ENCODE results near the gene MAK.
"Not testable (repeated sequence)": the region's sequence is repeated elsewhere in the genome, so short reads cannot be mapped to it uniquely, and the experiment has no call there.

MAK gene

DNA sequence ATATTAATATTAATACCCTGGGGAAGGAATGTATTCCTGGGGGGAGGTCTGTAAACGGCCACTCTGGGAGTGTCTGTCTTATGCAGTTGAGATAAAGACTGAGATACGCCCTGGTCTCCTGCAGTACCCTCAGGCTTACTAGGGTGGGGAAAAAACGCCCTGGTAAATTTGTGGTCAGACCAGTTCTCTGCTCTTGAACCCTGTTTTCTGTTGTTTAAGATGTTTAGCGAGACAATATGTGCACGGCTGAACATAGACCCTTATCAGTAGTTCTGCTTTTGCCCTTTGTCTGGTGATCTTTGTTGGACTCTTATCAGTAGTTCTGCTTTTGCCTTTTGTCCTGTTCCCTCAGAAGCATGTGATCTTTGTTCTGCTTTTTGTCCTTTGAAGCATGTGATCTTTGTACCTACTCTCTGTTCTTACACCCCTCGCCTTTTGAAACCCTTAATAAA lies 15.5 kb upstream of the MAK start:
- not testable (repeated sequence) for DNase-seq

- no peak for DNase-seq
Measured at GRCh38 chr6:10852361-10852960, 14.1 kb upstream of the MAK start.

GRCh38 chr6:10850728-10851127 lies 12.4 kb upstream of the MAK start:
- DNase-seq, result no peak

GRCh38 chr6:10849901-10850300 lies 11.6 kb upstream of the MAK start:
- no peak for DNase-seq

DNA sequence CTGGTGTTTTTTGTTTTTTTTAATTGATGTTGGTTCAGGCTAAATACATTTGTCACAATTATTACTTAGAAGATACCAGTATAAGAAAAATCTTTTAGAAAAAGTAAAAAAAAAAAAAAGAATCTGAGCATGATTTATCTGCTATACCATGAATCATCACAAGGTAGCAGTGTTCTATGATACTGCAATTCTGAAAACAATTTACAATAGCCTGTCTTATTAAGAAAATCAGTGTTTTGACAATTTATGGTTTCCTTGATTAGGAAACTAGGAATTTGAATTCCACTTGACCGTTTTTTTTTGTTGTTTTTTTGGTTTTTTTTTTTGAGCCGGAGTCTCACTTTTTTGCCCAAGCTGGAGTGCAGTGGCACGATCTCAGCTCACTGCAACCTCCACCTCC lies 9.3 kb upstream of the MAK start:
- no peak for DNase-seq

- no peak for DNase-seq
Measured at GRCh38 chr6:10843554-10843953, 5.2 kb upstream of the MAK start.

GRCh38 chr6:10838794-10839333 lies 525 bp upstream of the MAK start:
- no peak for DNase-seq

GRCh38 chr6:10837622-10837994 lies 731 bp downstream of the MAK start:
- DNase-seq, result no peak

GRCh38 chr6:10837009-10837621 lies 1.2 kb downstream of the MAK start:
- DNase-seq, result no peak

DNA sequence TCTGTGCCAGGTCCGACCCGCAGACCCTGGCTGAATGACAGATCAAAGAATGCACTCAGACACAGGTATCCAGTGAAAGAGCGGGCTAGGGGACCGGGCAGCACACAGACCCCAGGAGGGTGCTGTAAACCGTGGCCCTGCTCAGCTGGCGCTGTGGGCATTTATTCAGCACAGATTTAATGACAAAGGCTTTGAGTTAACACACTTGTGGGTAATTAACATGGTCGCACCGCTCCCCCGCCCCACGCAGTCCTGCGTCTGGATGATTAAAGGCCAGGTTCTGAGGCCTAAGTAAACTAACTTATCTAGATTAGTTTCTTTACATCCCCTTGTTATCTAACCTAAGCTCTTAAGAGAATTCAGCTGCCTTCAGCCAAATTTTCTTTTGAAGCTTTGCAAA lies 3.5 kb downstream of the MAK start:
- DNase-seq, result no peak

DNA sequence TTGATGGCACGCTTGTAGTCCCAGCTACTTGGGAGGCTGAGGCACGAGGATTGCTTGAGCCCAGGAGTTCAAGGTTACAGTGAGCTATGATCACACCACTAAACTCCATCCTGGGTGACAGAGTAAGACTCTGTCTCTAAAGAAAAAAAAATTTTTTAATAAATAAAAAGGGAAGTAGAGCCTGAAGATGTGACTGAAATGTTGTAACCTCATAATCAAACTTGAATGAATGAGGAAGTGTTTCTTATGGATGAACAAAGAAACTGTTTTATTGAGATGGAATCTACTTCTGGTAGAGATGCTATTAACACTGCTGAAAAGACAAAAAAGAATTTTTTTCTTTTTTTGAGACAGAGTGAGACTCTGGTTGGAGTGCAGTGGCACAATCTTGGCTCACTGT lies 6.7 kb downstream of the MAK start:
- DNase-seq, result no peak

DNA sequence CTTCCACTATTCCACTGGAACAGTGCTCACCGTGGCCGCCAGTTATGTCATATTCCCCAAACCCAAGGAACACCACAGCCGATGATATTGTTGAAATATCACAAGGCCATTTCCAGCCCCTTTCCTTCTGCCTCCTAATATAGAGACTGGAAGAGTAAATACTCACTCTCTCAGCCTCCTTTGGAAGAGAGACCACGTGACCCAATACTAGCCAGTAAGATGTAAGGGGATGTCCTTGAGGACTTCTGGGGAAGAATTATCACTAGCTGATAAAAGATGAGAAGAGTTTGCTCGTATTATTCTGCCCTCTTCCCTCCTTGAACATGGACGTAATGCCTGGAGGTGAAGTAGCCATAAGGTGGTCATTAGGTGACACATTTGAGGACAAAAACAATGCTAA lies 13.5 kb downstream of the MAK start:
- DNase-seq, result no peak

DNA sequence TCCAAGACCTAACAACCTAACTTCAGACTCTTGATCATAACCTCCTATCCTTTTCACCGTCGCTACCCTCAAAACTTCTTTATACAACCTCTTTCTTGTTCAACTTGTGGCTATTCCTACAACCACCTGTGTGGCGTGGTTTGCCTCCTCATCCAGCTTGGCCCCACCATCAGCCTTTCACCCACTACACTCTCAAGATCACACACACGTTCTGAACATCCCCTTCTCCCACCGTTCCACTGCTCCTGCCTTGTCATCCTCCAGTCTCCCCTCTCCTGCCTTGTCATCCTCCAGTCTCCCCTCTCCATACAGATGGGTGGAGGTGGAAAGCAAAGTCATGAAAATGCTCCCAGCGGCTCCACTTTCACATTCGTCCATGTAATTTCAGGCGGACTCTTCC lies 14.0 kb downstream of the MAK start:
- no peak for DNase-seq

- DNase-seq, result not testable (repeated sequence)
Measured at GRCh38 chr6:10814176-10814575, 24.2 kb downstream of the MAK start.

DNA sequence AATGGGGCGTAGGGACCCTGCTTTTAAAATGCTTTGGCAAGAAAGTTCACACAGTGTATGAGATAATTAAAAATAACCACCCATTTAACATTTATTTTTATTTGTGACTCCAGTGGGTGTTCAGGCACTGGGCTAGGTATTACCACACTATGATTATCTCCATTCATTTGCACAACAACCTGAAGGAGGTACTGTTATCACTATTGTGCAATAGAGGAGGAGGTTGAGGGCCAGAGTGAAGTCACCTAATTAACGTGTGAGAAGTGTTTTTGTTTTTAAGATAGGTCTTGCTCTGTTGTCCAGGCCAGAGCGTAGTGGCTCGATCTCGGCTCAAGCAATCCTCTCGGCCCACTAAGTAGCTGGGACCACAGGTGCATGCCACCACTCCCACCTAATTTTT lies 29.2 kb downstream of the MAK start:
- no peak for DNase-seq

DNA sequence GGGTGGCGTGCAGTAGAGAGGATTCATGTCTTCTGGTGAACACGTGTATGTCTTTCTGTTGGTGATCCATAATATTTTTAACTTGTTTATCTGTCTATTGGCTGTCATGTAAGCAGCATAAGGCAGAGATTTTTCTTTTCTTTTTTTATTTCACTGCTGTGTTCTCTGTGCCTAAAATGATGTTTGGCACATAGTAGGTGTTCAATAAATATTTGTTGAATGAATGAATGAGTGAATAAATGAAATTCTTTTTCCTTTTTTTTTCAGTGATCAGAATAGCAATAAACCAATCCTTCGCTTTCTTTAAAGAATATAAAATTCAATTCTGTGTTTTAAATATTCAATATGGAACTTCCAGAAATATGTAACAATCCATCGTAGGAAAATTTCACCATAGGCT lies 30.0 kb downstream of the MAK start:
- no peak for DNase-seq

GRCh38 chr6:10801224-10801848 lies 37.0 kb downstream of the MAK start:
- peak; percentile 51 to 54 for DNase-seq

- DNase-seq, result no peak
Measured at GRCh38 chr6:10800810-10801209, 37.5 kb downstream of the MAK start.

GRCh38 chr6:10794239-10794638 lies 44.1 kb downstream of the MAK start:
- DNase-seq, result no peak

DNA sequence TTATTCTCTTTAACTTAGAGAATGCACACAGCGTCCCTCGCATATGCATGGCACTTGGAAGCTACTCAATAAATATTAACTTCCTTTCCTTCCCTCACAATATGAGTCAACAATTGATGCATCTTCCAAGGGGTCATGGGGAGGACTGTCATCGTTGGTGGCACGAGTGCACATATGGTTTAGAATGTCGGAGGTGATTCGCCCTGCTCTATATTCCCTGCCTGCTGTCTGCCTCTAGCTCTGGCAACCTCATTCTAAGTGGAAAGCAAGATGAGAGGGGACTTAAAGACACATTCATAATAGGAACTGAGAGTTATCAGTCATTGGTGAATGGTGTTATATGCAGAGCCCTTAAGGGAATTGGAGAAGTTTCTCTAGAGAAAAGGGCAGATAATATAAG lies 44.6 kb downstream of the MAK start:
- no peak for DNase-seq

- no peak for DNase-seq
Measured at GRCh38 chr6:10793035-10793434, 45.3 kb downstream of the MAK start.

GRCh38 chr6:10792101-10792500 lies 46.2 kb downstream of the MAK start:
- DNase-seq, result no peak

DNA sequence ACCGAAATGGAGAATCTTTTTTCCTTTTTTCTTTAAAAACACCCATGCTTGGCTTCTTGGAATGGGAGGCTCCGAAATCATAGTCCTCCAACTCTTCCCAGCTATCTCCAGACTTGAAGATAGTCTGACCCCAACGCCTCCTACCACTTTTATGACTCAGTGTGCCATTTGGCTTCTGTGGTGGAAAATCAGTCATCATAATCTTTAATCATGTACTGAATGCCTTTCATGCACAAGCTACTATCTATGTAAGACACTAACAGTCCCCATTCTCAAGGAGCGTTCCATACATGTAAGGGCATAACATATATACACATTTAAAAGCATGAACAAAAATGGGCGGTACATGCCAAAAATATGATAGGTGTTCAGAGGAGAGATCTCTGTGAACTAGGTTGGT lies 46.7 kb downstream of the MAK start:
- no peak for DNase-seq

DNA sequence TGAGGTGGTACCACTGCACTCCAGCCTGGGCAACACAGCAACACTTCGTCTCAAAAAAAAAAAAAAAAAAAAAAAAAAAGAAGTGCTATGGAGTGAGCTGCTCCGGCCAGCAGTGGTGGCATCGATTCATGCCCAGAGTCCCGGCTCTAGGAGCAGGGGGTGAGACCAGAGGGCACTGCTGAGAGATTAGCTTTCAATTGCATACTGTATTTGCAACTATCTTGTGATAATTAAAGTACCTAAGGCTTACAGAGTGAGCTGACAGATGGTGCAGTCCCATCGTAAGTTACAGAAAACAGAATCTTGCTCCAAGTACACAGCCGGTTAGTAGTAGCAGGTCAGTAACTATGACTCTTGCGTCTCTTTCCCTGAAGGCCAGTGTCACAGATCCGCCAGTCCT lies 59.3 kb downstream of the MAK start:
- no peak for DNase-seq

DNA sequence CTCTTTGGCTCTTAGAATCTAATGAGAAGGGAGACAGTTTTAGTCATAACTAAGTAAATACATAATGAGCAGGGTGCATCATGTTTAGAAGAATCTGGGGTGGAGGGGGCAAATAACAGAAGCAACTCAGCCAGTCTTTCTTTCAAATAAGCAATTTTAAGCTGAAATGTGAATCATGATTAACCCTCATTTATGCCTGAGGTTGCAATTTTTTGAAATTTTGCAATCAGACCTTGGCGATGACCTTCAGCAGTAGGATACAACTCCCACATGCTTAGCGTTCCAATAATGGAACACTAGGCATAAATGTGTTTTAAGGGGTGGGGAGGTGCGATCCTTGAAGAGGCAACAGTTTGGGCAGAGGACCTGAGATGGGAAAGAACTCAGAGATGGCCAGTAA lies 60.1 kb downstream of the MAK start:
- DNase-seq, result no peak
